SW 1271 (cell line): ENCODE results near the gene CALML3.

Experiments used
- DNase-seq, 2 experiments: peaks; one replicate each; lab custom pipeline; 2025; lab: John Stamatoyannopoulos, UW

Gene CALML3

GRCh38 chr10:5507649-5508131 lies 17.1 kb upstream of the CALML3 start:
- no peak for DNase-seq

GRCh38 chr10:5508161-5508604 lies 16.6 kb upstream of the CALML3 start:
- DNase-seq: no peak

- no peak for DNase-seq
Measured at GRCh38 chr10:5508786-5509185, 16.0 kb upstream of the CALML3 start.

- no peak for DNase-seq
Measured at GRCh38 chr10:5509236-5509635, 15.5 kb upstream of the CALML3 start.

GRCh38 chr10:5509691-5510090 lies 15.1 kb upstream of the CALML3 start:
- no peak for DNase-seq

GRCh38 chr10:5510281-5511072 lies 14.3 kb upstream of the CALML3 start:
- no peak for DNase-seq

- no peak for DNase-seq
Measured at GRCh38 chr10:5511231-5511884, 13.4 kb upstream of the CALML3 start.

- no peak for DNase-seq
Measured at GRCh38 chr10:5511885-5512280, 12.9 kb upstream of the CALML3 start.

- no peak for DNase-seq
Measured at GRCh38 chr10:5512331-5512730, 12.4 kb upstream of the CALML3 start.

- no peak for DNase-seq
Measured at GRCh38 chr10:5512881-5513612, 11.7 kb upstream of the CALML3 start.

- DNase-seq: no peak
Measured at GRCh38 chr10:5514226-5514850, 10.4 kb upstream of the CALML3 start.

GRCh38 chr10:5515948-5516761 lies 8.6 kb upstream of the CALML3 start:
- no peak for DNase-seq

- no peak for DNase-seq
Measured at GRCh38 chr10:5517546-5517945, 7.2 kb upstream of the CALML3 start.

- DNase-seq: no peak
Measured at GRCh38 chr10:5518143-5518542, 6.6 kb upstream of the CALML3 start.

GRCh38 chr10:5519054-5519453 lies 5.7 kb upstream of the CALML3 start:
- DNase-seq: no peak

- no peak for DNase-seq
Measured at GRCh38 chr10:5522913-5523560, 1.7 kb upstream of the CALML3 start.

GRCh38 chr10:5523796-5524574 lies 776 bp upstream of the CALML3 start:
- no peak for DNase-seq

GRCh38 chr10:5525561-5526341 lies 990 bp downstream of the CALML3 start:
- DNase-seq: no peak

- no peak for DNase-seq
Measured at GRCh38 chr10:5526691-5527331, 2.0 kb downstream of the CALML3 start.
